ENCODE measurements around the gene LATS1. TPM values are rescaled to one million over a fixed set of nuclear protein-coding genes. Genes with fewer than 3 reads are reported as not detected.

The LATS1 gene
- total RNA-seq (2021; fragmentation: NEBNext Ultra II Directional; extraction: Animal tissue kit (Norgen Biotek cat#: 25700)): 20.3 and 21.7 TPM in 2 replicates
- 5.9 and 8.9 TPM in 2 replicates for polyA plus RNA-seq (2011; rRNA removed)
- polyA plus RNA-seq (2011; cell fraction: cytosol; rRNA removed): 6.2 TPM
- polyA plus RNA-seq (2011; cell fraction: nucleus; rRNA removed): 10.2 TPM
- polyA plus RNA-seq (2012, experiment 1 of 2): 6.7 to 9.4 TPM (median 8.9 TPM) in 4 replicates
- polyA plus RNA-seq (2012, experiment 2 of 2): 0.73 TPM
- 9.2 TPM for polyA plus RNA-seq (2013, experiment 1 of 2)
- polyA plus RNA-seq (2013, experiment 2 of 2): 8.6 TPM
- polyA minus RNA-seq (2011; rRNA and poly(A)+ RNA removed): 25.7 and 31.0 TPM in 2 replicates
- polyA minus RNA-seq (2011; cell fraction: cytosol; rRNA and poly(A)+ RNA removed): 14.0 TPM
- 46.0 TPM for polyA minus RNA-seq (2011; cell fraction: nucleus; rRNA and poly(A)+ RNA removed)
- long read RNA-seq, experiment 1, full-length matches to known transcripts: 2 of 16 reads
- long read RNA-seq, experiment 1, partial matches to known transcripts: 1 of 16 reads
- long read RNA-seq, experiment 1, other reads (novel, unspliced or antisense): 13 of 16 reads
- long read RNA-seq, experiment 2, partial matches to known transcripts: 1 of 3 reads
- long read RNA-seq, experiment 2, other reads (novel, unspliced or antisense): 1 of 3 reads

- Histone ChIP-seq H4K20me1 (replicated peaks in 1 of 2; ENCODE audit: control insufficient read depth in 1 of 2, insufficient read depth in 2 of 2, low read length in 2 of 2) (peaks cover 0 to 4% of the 10 kb centered on the region in 2 experiments), H2BK12ac (ENCODE audit: low read depth, low read length) (0 out of 2 replicates have a peak within 1 kb of the TSS, but pooled peaks have one; percentile 75), H2BK20ac (ENCODE audit: low read length) (no peak within 1 kb of the TSS), H2AFZ (ENCODE audit: low read length) (peak within 1 kb of the TSS; percentile 98), H3K23ac (ENCODE audit: insufficient read length) (no peak within 1 kb of the TSS), H3K4ac (replicated peaks; ENCODE audit: insufficient read length, low read depth, low read length) (peak within 1 kb of the TSS; percentile 91), H3K27me3 (replicated peaks in 1 of 4; ENCODE audit: control insufficient read depth in 3 of 4, extremely low read depth in 1 of 4, insufficient read depth in 3 of 4, low read length in 3 of 4) (no peaks in the 10 kb centered on the region), H3K9ac (replicated peaks in 1 of 4; ENCODE audit: extremely low read depth in 1 of 4, low read depth in 3 of 4, low read length in 3 of 4) (peak within 1 kb of the TSS; percentile 94 to 98 (median 98)), H3K27ac (ENCODE audit: low read depth, low read length) (peak within 1 kb of the TSS; percentile 93), H2BK15ac (ENCODE audit: low read length) (no peak within 1 kb of the TSS), H3K79me2 (ENCODE audit: control insufficient read depth in 1 of 2, insufficient read depth in 2 of 2, low read length in 2 of 2) (peaks cover 7 to 54% of the 10 kb centered on the region in 2 experiments), H3K14ac (ENCODE audit: insufficient read length) (no peak within 1 kb of the TSS), H2BK5ac (ENCODE audit: low read depth, low read length) (peak within 1 kb of the TSS; percentile 90), H3K4me3 (ENCODE audit: extremely low read depth in 1 of 4, insufficient read depth in 2 of 4, low read depth in 3 of 4, low read length in 4 of 4) (peak within 1 kb of the TSS; percentile 81 to 93 (median 86)), H2BK120ac (replicated peaks; ENCODE audit: low read depth, low read length) (peak within 1 kb of the TSS; percentile 43), H3K9me3 (ENCODE audit: insufficient read depth in 2 of 2, low read depth in 1 of 2, low read length in 1 of 2) (no peaks in the 10 kb centered on the region), H3K36me3 (ENCODE audit: control insufficient read depth in 2 of 4, insufficient read depth in 4 of 4, low read length in 3 of 4) (no peaks in the 10 kb centered on the region), H3K18ac (ENCODE audit: extremely low read depth, low read length) (peak within 1 kb of the TSS; percentile 93), H3K23me2 (ENCODE audit: low read depth, low read length) (peaks cover 4% of the 10 kb centered on the region; the same call in 1 of the 2 replicates), H4K5ac (ENCODE audit: insufficient read length, low read depth, low read length) (peak within 1 kb of the TSS; percentile 91), H3K79me1 (ENCODE audit: low read depth, low read length) (peaks cover 2% of the 10 kb centered on the region; the same call in 1 of the 2 replicates), H2AK5ac (ENCODE audit: low read depth, low read length) (no peak within 1 kb of the TSS), H3K4me2 (ENCODE audit: insufficient read depth in 1 of 2, low read depth in 2 of 2, low read length in 2 of 2) (peak within 1 kb of the TSS; percentile 90 to 91), H3K4me1 (replicated peaks in 1 of 4; ENCODE audit: control insufficient read depth in 3 of 4, insufficient read depth in 4 of 4, low read length in 3 of 4) (peaks cover 0 to 4% (median 2%) of the 10 kb centered on the region in 4 experiments; a peak in 3 of 7 replicates), H3K56ac (replicated peaks; ENCODE audit: insufficient read length, low read depth, low read length) (peak within 1 kb of the TSS; percentile 97), H4K91ac (replicated peaks; ENCODE audit: insufficient read length, low read length) (peak within 1 kb of the TSS; percentile 96), H4K8ac (ENCODE audit: extremely low read depth, insufficient read depth, low read length) (peak within 1 kb of the TSS; percentile 100)
- 2% methylated on average over 55 of the region's 82 CpGs; no CpG with 5 or more reads in 1 of the 2 experiments for WGBS, 2 experiments (ENCODE audit: extremely low coverage in 1 of 2, insufficient coverage in 1 of 2, insufficient read length in 1 of 2, insufficient replicate concordance in 2 of 2, low coverage in 1 of 2, low lambda C conversion rate in 2 of 2, missing lambda C conversion rate in 1 of 2)
- POLR2A ChIA-PET (ENCODE audit: partially characterized antibody): interaction anchor here (0.6 to 3.3 kb wide), 25 partner anchors 9 to 668 kb away, joined by 3 to 23 read pairs (median 3); partner anchors contain the start of genes GINM1, KATNA1, LRP11 and NUP43
- DNase-seq (ENCODE audit: low read depth in 1 of 2, low spot score in 2 of 2): peak in 1 of 2 experiments; percentile 95
- FAIRE-seq: no peak
- CTCF ChIA-PET (ENCODE audit: partially characterized antibody): interaction anchor here (0.6 to 1.5 kb wide), 5 partner anchors 11 to 171 kb away, joined by 3 to 8 read pairs (median 4); no protein-coding TSS in a partner anchor
- TF ChIP-seq EGR1 (IDR thresholded peaks at IDR 0.05; ENCODE audit: borderline replicate concordance, low read depth, low read length) (peak; percentile 31; the same call in 1 of the 2 replicates), ASH2L (IDR thresholded peaks at IDR 0.05; ENCODE audit: low read length) (peak; percentile 99), USF2 (IDR thresholded peaks at IDR 0.05; ENCODE audit: low read length) (0 out of 2 replicates have a peak, but pooled peaks have one; percentile 15), NANOG (IDR thresholded peaks at IDR 0.05; ENCODE audit: insufficient read depth, low read depth, low read length, poor library complexity, severe bottlenecking) (peak; percentile 33), POLR2A (IDR thresholded peaks at IDR 0.05; ENCODE audit: control extremely low read depth in 1 of 2, low read depth in 2 of 2, low read length in 2 of 2) (peak; percentile 72 to 98), MAFK (IDR thresholded peaks at IDR 0.05; ENCODE audit: low read depth, low read length) (no peak)
Measured at GRCh38 chr6:149717588-149718458, at the start of gene LATS1. Gene LATS1 (minus strand): TSS chr6:149718101. CDS start chr6:149702126, 15,975 bp downstream.

All from H1 (cell line).